Stomach (tissue), 9 donors: ENCODE data around the gene C16orf54. TPM values are rescaled to one million over a fixed set of nuclear protein-coding genes. Genes with fewer than 3 reads are reported as not detected.
"Not testable (repeated sequence)": the region's sequence is repeated elsewhere in the genome, so short reads cannot be mapped to it uniquely, and the experiment has no call there.

Source experiments
- DNase-seq, 2 donors: peaks; one replicate each; pipeline versions ENCODE4 v3.0.0 to v3.0.0-alpha.2; 2013 to 2019
- H3K27ac ChIP-seq, 5 donors: fragments of 200-600 bp in 4 of 5; sonication (generic) in 4 of 5; one replicate each; pipeline ENCODE4 v1.5.1; 2013 to 2019; ENCODE audit warnings: mild to moderate bottlenecking in 1 of 5, moderate library complexity in 1 of 5
- H3K27me3 ChIP-seq, 3 donors: fragments of 200-600 bp; sonication (generic); one replicate each; pipeline ENCODE4 v1.5.1; 2017 to 2019; ENCODE audit warnings: mixed run types in 1 of 3
- H3K36me3 ChIP-seq, 4 donors: fragments of 200-600 bp; sonication (generic); 1 replicate in 3 of 4; 2 replicates in 1 of 4; pipeline ENCODE4 v1.5.1; 2016 to 2019
- H3K4me1 ChIP-seq, 4 donors: fragments of 200-600 bp; sonication (generic); one replicate each; pipeline ENCODE4 v1.5.1; 2016 to 2019
- H3K4me3 ChIP-seq, 4 donors: fragments of 200-600 bp; sonication (generic) in 3 of 4; one replicate each; pipeline ENCODE4 v1.5.1; 2016 to 2019; ENCODE audit warnings: mild to moderate bottlenecking in 1 of 4
- H3K9me3 ChIP-seq, 4 donors: fragments of 200-600 bp; sonication (generic); one replicate each; pipeline ENCODE4 v1.5.1; 2016 to 2019
- EP300 ChIP-seq: sonication (generic); formaldehyde crosslinking; IDR thresholded peaks from one replicate; pipeline ENCODE4 v1.6.1; 2017; ENCODE audit warnings: antibody characterized with exemption
- POLR2A ChIP-seq, 4 donors: fragments of 450-650 bp; IDR thresholded peaks; one replicate each; pipeline ENCODE4 v1.6.1; 2016; ENCODE audit warnings: antibody characterized with exemption in 4 of 4, control low read depth in 2 of 4, mild to moderate bottlenecking in 1 of 4, moderate library complexity in 1 of 4
- POLR2AphosphoS5 ChIP-seq, 3 donors: sonication (generic); formaldehyde crosslinking; IDR thresholded peaks; one replicate each; pipeline ENCODE4 v1.6.1; 2016; ENCODE audit warnings: antibody characterized with exemption in 3 of 3
- WGBS, 5 donors: extraction: QIAGEN DNeasy Blood & Tissue Kit in 3 of 5; methylation state at CpG; one replicate each; pipeline versions ENCODE4 v1.1.5 to v1.1.7; 2013 to 2018; 5-methylcytosine and 5-hydroxymethylcytosine counted together
- intact Hi-C: fragments of 100-400 bp; cut with DNase I; formaldehyde crosslinking; loops from one replicate; pipeline ENCODE4 v1.15.1; 2023; ENCODE audit warnings: low total_unique reads
- polyA plus RNA-seq, 3 donors: library from polyadenylated mRNA; stranded (reverse); fragments of 200-250 nt; gene quantifications; one replicate each; pipeline ENCODE4 v1.2.3, GENCODE V29; 2013
- total RNA-seq, 5 donors: library from RNA; depleted of rRNA; stranded (reverse); fragments of >200 nt; gene quantifications; one replicate each; pipeline versions ENCODE4 v1.1.0 to v1.2.3, GENCODE V29; 2014 to 2016
- TF ChIP-seq, protein P1 (sequence below), 7 experiments: fragments of 450-650 bp in 4 of 7; fragments of 200-600 bp in 3 of 7; sonication (generic) in 3 of 7; IDR thresholded peaks; one replicate each; pipeline ENCODE4 v1.5.1; 2016 to 2019; ENCODE audit warnings: antibody characterized with exemption in 7 of 7, control low read depth in 2 of 7, mild to moderate bottlenecking in 1 of 7
- donor health status: healthy with polysubstance abuse.
- donor health status: Bipolar disorder and iron deficiency.
- donor health status: healthy.

C16orf54 gene
- total and polyA plus RNA-seq, 8 donors: 0.37 to 3.5 (median 0.96) TPM; not detected in 2

- peak in 1 of 2 donors; percentile 66 for DNase-seq
- 45 to 64% (median 49%) methylated on average over 15 of the region's 15 CpGs for WGBS, 5 donors
- intact Hi-C loops: no loop called here
- H3K36me3 ChIP-seq: no peaks in the 10 kb centered on the region
- peaks cover 0 to 6% (median 0%) of the 10 kb centered on the region in 3 donors for H3K27me3 ChIP-seq
- no peak overlapping the region for H3K27ac ChIP-seq
- H3K4me1 ChIP-seq: peaks cover 0 to 12% (median 3%) of the 10 kb centered on the region in 4 donors
- H3K4me3 ChIP-seq: no peak overlapping the region
- TF ChIP-seq EP300 (no peak), POLR2AphosphoS5 (IDR thresholded peaks at IDR 0.05) (no peak), POLR2A (IDR thresholded peaks at IDR 0.05) (no peak)
- TF ChIP-seq, protein P1, sequence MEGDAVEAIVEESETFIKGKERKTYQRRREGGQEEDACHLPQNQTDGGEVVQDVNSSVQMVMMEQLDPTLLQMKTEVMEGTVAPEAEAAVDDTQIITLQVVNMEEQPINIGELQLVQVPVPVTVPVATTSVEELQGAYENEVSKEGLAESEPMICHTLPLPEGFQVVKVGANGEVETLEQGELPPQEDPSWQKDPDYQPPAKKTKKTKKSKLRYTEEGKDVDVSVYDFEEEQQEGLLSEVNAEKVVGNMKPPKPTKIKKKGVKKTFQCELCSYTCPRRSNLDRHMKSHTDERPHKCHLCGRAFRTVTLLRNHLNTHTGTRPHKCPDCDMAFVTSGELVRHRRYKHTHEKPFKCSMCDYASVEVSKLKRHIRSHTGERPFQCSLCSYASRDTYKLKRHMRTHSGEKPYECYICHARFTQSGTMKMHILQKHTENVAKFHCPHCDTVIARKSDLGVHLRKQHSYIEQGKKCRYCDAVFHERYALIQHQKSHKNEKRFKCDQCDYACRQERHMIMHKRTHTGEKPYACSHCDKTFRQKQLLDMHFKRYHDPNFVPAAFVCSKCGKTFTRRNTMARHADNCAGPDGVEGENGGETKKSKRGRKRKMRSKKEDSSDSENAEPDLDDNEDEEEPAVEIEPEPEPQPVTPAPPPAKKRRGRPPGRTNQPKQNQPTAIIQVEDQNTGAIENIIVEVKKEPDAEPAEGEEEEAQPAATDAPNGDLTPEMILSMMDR (IDR thresholded peaks at IDR 0.05): no peak
- H3K9me3 ChIP-seq: no peaks in the 10 kb centered on the region
Observed at GRCh38 chr16:29765167-29766032, 19.6 kb upstream of the C16orf54 start.

GRCh38 chr16:29763326-29763725, 17.5 kb upstream of the C16orf54 start:
- DNase-seq: no peak
- H3K4me1 ChIP-seq: peaks cover 0 to 12% (median 3%) of the 10 kb centered on the region in 4 donors
- H3K4me3 ChIP-seq: no peak overlapping the region
- no peaks in the 10 kb centered on the region for H3K9me3 ChIP-seq
- no peak overlapping the region for H3K27ac ChIP-seq
- WGBS, 5 donors: 68 to 90% (median 82%) methylated on average over 5 to 6 of the region's 6 CpGs
- intact Hi-C loops: no loop called here
- H3K36me3 ChIP-seq: no peaks in the 10 kb centered on the region
- TF ChIP-seq, protein P1 (IDR thresholded peaks at IDR 0.05): no peak
- no peak for TF ChIP-seq EP300
- peaks cover 0 to 6% (median 0%) of the 10 kb centered on the region in 3 donors for H3K27me3 ChIP-seq

DNA sequence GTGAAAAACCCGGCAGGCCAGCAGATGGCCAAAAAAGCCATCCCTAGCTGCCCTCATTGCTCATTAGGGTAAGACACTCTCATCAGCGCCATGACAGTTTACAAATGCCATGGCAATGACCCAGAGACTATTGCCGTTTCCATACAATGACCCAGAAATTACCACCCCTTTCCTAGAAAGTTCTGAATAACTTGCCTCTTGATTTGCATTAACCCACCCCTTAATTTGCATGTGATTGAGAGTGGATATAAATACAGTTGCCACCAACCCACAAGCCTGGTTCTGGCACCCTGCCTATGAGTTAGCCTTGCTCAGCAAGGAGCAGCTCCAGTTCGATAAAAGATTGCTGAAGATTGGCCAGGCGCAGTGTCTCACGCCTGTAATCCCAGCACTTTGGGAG, 16.1 kb upstream of the C16orf54 start:
- 66 to 87% (median 80%) methylated on average over 6 of the region's 6 CpGs for WGBS, 5 donors
- H3K4me1 ChIP-seq: peaks cover 0 to 18% (median 3%) of the 10 kb centered on the region in 4 donors
- DNase-seq: no peak
- no peaks in the 10 kb centered on the region for H3K9me3 ChIP-seq
- no peak overlapping the region for H3K27ac ChIP-seq
- peaks cover 0 to 6% (median 0%) of the 10 kb centered on the region in 3 donors for H3K27me3 ChIP-seq
- no peak for TF ChIP-seq EP300
- no peak for TF ChIP-seq POLR2AphosphoS5 (IDR thresholded peaks at IDR 0.05)
- TF ChIP-seq, protein P1 (IDR thresholded peaks at IDR 0.05): no peak
- TF ChIP-seq POLR2A (IDR thresholded peaks at IDR 0.05): no peak
- H3K36me3 ChIP-seq: no peaks in the 10 kb centered on the region
- intact Hi-C loops: no loop called here
- no peak overlapping the region for H3K4me3 ChIP-seq

DNA sequence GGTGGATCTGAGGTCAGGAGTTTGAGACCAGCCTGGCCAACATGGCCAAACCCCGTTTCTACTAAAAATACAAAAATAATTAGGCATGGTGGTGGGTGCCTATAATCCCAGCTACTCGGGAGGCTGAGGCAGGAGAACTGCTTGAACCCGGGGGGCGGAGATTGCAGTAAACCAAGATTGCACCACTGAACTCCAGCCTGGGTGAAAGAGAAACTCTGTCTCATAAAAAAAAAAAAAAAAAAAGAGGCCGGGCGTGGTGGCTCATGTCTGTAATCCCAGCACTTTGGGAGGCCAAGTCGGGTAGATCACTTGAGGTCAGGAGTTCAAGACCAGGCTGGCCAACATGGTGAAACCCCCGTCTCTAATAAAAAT, 15.5 kb upstream of the C16orf54 start:
- DNase-seq, intact Hi-C loops, H3K27me3 ChIP-seq, H3K27ac ChIP-seq, H3K36me3 ChIP-seq, H3K9me3 ChIP-seq, H3K4me3 ChIP-seq: not testable (repeated sequence)
- WGBS, 5 donors: 78 to 84% (median 79%) methylated on average over 8 of the region's 8 CpGs
- H3K4me1 ChIP-seq: peaks cover 0 to 20% (median 3%) of the 10 kb centered on the region in 4 donors
